HG02973 (cell line): Measurements from ENCODE around the gene FMNL2.

ENCODE experiments used
- ATAC-seq: cut with Tn5 transposase; IDR thresholded peaks from one replicate; pipeline ENCODE4 v1.9.1; 2021; ENCODE audit warnings: moderate library complexity; ENCODE audit not compliant: unreplicated experiment

Gene FMNL2

GRCh38 chr2:152602750-152603149, 267.8 kb downstream of the FMNL2 start:
- ATAC-seq: no peak

- no peak for ATAC-seq
These were observed 268.2 kb downstream of the FMNL2 start for GRCh38 chr2:152603166-152603565.

GRCh38 chr2:152606081-152606480, 271.1 kb downstream of the FMNL2 start:
- ATAC-seq: no peak

GRCh38 chr2:152606941-152607340, 272.0 kb downstream of the FMNL2 start:
- ATAC-seq: no peak

- ATAC-seq: no peak
These were observed 272.9 kb downstream of the FMNL2 start for GRCh38 chr2:152607793-152608300.

GRCh38 chr2:152609154-152609553, 274.2 kb downstream of the FMNL2 start:
- no peak for ATAC-seq

GRCh38 chr2:152609699-152610098, 274.7 kb downstream of the FMNL2 start:
- ATAC-seq: no peak

- ATAC-seq: peak; percentile 63
These were observed 276.7 kb downstream of the FMNL2 start for GRCh38 chr2:152611458-152612231.

- ATAC-seq: no peak
These were observed 278.3 kb downstream of the FMNL2 start for GRCh38 chr2:152613235-152613634.

- no peak for ATAC-seq
These were observed 280.2 kb downstream of the FMNL2 start for GRCh38 chr2:152615177-152615576.

GRCh38 chr2:152617456-152618192, 282.6 kb downstream of the FMNL2 start:
- ATAC-seq: no peak

- ATAC-seq: no peak
These were observed 283.2 kb downstream of the FMNL2 start for GRCh38 chr2:152618193-152618564.

- no peak for ATAC-seq
These were observed 285.2 kb downstream of the FMNL2 start for GRCh38 chr2:152620208-152620607.

- no peak for ATAC-seq
These were observed 286.0 kb downstream of the FMNL2 start for GRCh38 chr2:152620985-152621384.

- ATAC-seq: no peak
These were observed 287.2 kb downstream of the FMNL2 start for GRCh38 chr2:152622219-152622618.

- ATAC-seq: no peak
These were observed 288.2 kb downstream of the FMNL2 start for GRCh38 chr2:152623076-152623740.

- ATAC-seq: no peak
These were observed 288.8 kb downstream of the FMNL2 start for GRCh38 chr2:152623775-152624174.

- no peak for ATAC-seq
These were observed 289.8 kb downstream of the FMNL2 start for GRCh38 chr2:152624805-152625204.

- no peak for ATAC-seq
These were observed 292.0 kb downstream of the FMNL2 start for GRCh38 chr2:152626911-152627339.

GRCh38 chr2:152627351-152627957, 292.5 kb downstream of the FMNL2 start:
- no peak for ATAC-seq

GRCh38 chr2:152629202-152629601, 294.2 kb downstream of the FMNL2 start:
- no peak for ATAC-seq
